CD4-positive, alpha-beta T cell treated with Interleukin-1 beta for 1 hour (primary cell): ENCODE data around the gene MLLT1.

Experiments
- DNase-seq, 2 donors: peaks; one replicate each; pipeline ENCODE4 v3.0.0-alpha.2; 2020 to 2022

The MLLT1 gene

DNA sequence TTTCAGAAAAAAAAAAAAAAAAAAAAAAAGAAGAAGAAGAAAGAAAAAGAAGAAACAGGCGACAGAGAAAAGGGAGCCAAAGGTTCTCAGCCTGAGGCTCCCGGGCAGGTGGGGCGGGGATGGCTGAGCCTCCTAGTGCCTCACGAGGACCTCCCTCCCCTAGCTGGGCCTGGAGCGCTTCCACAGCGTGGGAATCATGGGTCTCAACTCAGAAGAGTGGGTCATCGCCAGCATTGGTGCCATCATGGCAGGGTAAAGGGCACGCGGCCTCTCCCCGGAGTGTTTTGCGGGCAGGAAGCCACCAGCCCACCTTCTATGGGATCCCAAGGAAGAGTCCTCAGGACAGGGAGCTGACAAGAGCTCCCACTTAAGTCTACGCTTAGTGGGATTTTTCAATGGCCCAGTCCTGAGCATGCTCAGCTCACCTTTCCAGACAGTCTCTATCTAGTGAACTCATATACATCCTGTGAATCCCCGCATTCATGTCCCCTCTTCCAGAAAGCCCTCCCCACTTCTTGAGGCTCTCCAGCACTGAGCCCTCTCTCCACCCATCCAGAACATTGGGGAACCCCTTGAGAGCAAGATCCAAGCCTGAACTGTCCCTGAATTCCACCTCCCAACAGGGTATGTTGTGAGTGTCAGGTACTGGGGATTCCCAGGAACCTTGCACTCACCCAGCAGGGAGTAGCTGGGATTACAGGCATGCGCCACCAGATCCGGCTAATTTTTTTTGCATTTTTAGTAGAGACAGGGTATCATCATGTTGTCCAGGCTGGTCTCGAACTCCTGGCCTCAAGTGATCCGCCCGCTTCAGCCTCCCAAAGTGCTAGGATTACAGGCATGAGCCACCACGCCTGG is 74.7 kb downstream of the MLLT1 start:
- no peak for DNase-seq

DNA sequence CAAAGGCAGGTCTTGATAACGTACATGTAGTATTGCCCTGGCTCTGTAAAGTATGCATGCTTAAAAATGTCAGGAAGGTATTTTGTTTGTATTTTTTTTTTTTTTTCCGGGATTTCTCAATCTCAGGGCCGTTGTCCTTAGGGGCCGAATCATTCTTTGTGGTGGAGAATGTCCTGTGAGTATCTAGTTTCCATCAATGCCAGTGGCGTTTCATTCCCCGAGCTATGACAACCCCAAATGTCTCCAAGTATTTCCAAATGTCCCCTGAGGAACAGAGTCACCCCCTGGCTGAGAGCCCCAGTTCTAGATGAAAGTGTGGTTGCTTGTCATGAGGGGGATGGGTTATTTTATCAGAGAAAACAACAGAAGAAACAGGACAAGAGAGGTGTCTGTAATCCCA is 75.6 kb downstream of the MLLT1 start:
- no peak for DNase-seq

DNA sequence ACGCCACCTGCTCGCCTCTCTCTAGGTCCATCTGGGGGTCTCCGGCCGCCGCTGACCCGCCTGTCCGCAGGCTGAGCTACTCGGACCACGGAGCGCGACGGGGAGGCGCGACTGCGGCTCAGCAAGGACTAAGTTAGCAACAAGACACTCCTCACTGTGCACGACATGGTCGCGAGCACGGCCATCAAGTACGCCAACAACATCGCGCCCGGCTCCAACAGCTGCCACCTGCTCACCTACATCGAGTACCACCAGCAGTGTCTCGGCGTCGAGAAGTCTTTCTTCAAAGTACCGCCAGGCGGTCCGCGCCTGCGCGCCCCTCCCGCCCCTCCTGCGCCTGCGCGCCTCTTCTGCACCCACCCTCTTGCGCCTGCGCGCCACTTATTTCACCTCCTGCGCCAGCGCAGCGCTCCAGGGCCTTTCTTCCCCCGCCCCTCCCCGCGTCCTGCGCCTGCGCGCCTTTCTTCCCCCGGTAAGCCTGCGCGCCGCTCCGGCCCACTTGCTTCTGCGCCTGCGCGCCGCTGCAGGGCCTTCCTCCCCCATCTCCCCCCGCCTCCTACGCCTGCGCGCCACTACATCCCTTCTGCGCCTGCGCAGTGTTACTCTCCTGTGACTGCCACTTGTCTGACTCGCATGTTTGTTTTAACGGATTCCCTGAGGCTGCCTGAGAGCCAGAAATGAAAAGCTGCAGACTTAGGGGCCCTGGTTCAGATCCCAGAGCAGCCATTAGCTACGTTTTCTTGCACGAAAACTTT is 80.4 kb downstream of the MLLT1 start:
- DNase-seq = peak; percentile 99

DNA sequence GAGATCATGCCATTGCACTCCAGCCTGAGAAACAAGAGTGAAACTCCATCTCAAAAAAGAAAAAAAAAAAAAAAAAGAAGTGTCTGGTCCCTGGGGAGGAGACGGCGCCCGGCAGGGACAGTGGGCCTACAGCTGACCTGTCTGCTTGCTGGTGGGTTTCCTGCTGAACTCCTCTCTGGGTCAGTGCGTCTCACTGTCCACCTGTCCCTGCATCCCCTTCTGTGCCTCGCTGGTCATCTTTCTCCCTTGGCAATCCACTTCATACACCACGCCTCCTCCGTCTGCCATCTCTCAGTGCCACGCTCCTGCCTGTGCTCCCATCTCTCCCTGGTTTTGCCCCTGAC is 80.9 kb downstream of the MLLT1 start:
- no peak for DNase-seq

DNA sequence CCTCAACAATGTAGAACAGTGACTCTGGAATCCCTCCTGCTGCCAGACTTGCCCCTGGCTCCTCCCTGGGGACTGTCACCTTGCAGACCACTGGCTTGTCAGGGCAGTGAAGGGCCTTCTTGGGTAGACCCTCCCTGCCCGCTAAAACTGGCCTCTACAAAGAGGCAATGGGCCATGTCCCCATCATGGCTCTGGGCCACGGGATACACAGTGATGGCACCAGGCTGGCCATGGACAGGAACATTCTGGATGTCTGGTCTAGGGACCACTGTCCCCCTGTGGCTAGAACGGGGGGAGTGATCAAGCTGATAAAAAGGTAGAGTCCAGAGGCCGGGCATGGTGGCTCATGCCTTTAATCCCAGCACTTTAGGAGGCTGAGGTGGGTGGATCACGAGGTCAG is 83.4 kb downstream of the MLLT1 start:
- no peak for DNase-seq

DNA sequence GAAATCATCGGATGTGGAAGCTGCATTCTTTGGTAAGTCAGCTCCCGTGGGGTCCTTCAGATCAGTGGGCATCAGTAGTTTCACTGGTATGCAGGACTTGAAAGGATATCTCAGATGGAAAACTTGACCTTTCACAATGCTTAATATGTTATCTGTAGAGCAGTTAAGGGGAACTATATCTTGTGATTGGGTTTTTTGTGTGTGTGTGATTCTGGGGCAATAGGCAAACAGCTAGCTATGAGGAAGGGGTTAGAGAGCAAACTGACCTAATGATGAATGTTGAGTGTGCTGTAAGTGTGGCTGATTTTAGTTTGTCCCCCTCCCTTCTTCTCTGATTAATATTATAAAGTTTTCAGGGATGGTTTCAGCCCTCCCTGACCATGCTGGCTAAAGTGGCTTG is 91.0 kb downstream of the MLLT1 start:
- DNase-seq = no peak

DNA sequence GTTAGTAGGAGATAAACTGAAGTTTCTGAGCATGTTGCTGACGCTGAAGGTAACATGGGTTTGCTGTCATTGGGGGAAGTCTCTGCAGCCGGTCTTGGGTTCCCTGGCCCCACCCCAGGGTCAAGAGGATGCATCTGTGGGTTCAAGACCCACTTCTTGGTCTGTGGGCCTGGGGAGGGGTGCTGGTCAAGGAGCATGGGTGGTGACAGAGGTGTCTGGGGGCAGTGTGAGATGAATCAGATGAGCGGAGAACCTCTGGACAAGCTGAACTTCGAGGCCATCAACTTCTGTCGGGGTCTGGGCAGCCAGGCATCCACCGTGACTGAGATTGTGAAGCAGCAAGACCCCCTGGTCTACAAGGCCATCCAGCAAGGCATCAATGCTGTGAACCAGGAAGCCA is 92.4 kb downstream of the MLLT1 start:
- DNase-seq = no peak

DNA sequence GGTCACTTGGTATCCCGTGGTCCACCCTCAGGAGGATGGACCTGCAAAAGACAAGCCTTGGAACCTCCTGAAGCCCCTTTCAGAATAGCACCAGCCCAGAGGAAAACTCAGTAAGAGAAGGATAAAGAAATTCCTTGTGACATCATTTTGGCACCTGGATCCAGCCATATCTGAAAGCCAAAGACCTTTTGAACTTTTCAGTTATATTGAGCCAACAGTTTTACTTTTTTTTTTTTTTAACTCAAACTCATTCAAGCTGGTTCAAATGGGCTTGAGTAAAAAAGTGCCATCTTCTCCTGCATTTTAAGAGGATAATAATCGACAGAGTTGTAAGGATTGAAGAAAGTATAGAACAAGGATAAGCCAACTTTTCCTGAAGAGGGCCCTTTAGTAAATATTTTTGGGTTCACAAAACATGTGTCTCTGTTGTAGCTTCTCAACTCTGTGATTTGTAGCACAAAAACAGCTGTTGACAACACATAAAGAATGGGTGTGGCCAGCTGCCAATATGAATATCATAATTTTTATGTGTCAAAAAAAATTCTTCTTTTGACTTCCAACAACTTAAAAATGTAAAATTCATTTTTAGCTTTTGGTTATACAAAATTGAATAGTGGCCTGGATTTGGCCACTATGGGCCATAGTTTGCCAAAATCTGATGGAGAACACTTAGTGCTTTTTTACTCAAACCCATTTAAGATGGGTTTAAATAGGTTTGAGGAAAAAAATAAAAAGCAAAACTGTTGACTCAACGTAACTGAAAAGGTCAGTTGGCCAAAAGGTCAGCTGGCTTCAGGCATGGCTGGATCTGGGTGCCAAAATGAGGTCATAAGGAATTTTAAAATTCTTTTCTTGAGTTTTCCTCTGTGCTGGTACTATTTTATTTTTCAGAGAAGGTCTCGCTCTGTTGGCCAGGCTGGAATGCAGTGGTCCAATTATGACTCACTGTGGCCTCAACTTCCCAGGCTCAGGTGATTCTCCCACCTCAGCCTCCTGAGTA is 93.6 kb downstream of the MLLT1 start:
- no peak for DNase-seq

DNA sequence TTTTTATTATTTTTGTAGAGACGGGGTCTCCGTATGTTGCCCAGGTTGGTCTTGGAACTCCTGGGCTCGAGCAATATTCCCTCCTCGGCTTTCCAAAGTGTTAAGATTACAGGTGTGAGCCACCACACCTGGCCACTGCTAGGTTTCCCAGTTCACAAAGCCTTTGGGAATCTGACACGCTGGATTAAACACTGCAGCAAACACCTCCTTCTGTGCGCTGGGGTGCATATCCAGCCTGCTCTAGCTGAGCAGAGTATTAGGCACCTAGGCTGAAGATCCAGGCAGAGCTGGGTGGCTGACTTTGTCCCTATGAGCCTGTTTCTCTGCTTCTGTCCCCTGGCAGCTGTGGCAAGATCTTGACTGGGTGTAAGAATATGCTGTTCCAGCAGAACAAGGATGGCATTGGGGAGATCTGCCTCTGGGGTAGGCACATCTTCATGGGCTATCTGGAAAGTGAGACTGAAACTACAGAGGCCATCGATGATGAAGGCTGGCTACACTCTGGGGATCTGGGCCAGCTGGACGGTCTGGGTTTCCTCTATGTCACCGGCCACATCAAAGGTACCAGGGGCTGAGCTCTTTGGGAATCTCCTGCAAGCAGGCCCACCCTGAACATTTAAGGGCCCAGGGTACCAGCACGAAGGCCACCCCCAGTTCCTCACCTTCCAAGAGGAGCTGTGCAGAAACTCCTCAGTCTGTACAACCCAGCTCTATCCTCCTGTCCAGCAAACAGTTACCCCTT is 94.5 kb downstream of the MLLT1 start:
- DNase-seq = no peak

DNA sequence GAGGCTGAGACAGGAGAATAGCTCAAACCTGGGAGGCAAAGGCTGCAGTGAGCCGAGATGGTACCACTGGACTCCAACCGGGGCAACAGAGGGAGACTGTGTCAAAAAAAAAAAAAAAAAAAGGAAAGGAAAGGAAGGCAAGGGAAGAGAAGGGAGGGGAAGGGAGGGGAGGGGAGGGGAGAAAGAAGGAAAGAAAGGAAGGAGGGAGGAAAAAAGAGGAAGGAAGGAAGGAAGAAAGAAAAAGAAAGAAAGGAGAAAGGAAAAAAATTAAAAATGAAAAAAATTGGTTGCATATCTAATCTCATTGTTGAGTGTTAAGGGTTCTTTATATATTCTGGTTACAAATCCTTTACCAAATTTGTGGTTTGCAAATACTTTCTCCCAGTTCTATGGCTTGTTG is 98.7 kb downstream of the MLLT1 start:
- no peak for DNase-seq

DNA sequence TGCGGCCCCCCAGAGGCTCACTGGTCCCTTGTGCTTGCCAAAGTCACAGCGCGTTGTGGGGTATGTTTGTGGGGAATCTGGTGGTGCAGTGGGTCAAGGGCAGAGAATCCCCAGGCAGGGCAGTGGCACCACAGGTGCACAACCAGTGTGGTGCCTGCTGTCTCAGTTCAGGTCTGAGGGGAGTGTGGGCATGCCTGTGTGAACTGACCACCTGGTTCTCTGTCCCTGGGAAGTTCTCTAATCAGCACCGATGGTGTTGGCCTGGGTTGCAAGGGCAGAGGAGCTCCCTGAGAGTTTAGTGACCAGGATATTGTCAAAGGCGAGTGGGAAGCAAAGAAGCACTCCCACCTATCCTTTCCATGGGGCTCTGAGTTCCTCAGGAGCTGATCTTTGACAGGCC is 106.6 kb downstream of the MLLT1 start:
- DNase-seq = no peak

DNA sequence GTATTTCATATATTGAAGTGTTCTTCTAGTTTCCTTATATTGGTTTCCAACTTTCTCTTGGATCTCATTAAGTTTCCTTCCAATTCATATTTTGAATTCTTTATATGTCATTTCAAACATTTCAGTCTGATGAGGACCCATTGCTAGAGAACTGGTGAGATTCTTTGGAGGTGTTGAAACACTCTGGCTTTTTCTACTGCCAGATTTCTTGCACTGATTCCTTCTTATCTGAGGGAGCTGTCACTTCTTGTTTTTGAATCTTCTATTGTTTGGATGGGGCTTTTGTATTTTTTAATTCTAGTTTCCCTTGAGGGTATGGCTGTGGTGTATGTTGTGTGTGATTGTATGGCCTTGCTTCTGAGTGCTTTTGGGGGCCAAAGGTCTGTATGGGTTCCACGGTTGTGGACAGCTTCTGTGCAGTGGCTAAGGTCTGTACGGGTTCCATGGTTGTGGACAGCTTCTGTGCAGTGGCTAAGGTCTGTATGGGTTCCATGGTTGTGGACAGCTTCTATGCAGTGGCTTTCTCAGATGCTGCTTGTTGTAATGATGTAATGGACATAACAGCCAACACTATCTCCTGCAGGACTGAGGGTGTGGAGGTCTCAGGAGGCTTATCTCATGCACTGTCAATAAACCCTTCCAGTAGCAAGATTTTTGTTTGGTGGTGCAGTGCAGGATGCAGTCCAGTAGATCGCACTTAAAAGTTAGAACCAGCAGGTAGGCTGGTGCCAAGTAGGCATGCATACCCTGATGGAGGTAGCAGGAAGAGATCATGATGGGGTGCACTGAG is 107.5 kb downstream of the MLLT1 start:
- DNase-seq = no peak

DNA sequence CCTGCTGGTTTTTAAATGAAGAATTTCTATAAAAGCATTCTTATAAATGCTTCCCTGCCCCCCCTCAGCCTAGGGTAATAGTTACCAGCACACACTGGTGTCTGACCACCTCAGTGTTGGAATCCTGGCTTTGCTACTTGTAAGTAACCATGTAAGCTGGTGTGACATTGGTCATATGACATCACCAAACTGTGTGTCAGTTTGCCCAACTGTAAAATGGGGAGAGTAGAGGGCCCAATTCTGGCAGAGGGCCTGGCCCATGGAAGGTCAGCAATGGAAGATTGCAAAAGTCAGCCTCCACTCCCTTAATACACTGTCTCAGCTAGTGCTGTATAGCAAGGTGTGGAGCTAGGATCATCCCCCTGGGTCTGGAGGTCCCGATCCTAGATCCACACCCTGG is 112.7 kb downstream of the MLLT1 start:
- no peak for DNase-seq

DNA sequence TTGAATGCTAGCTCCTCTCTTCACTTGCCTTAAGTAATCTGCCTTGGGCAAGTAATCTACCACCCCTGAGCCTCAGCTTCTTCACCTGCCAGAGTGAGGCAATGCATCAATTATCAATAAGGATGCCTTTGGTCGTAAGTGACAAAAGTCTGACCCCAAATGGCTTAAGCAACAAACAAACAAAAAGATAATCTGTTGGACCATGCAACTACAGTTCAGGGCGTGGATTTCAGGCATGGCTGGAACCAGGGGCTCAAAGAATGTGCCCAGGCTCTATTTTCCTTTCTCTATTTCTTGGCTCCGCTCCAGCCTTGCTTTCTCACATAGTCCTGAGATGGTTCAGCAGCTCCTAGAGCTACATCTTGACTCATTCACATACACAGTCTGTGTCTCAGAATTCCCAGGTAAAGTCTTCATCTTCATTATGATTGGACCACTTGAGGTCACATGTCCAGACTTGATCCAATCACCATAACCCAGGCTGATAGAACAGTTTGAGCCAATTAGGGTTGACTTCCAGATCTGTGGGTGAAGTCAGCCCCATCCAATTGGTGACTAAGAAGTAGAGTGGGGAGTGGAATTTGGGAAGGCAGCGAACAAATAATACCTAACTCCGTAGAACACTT is 114.8 kb downstream of the MLLT1 start:
- no peak for DNase-seq

DNA sequence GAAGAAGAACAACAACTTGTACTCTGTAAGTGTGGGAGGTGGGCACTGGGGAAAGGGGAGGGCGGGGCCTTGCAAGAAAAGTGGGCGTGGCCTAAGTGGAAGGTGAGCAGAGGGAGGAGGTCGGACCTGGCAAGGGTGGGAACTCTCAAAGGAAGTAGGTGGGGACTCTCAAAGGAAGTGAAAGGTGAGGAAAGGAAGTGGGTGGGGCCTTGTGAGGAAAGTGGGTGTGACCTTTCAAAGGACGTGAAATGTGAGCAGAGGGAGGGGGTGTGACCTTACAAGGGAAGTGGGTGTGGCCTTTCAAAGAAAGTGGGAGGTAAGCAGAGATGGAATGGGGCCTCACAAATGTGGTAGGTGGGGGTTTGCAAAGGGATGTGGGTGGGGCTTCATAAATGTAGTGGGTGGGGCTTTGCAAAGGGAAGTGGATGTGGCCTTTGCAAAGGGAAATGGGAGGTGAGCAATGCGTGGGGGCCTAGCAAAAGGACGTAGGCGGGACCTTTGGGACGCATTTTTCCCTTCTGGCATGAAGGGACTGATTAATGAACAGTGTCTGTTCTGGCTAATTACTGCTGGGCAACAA is 118.4 kb downstream of the MLLT1 start:
- peak; percentile 83 to 84 for DNase-seq
